Stimulated activated CD8-positive, alpha-beta memory T cell treated with anti-CD3 and anti-CD28 coated beads, Interleukin-12 subunit alpha, Interleukin-12 subunit beta, amount 100 ng/mL, for 24 hours (primary cell): ENCODE data around the gene TMEM248.
A peak's percentile ranks its signal among the peaks of the same experiment; 100 is the strongest.
"Not testable (repeated sequence)": the region's sequence is repeated elsewhere in the genome, so short reads cannot be mapped to it uniquely, and the experiment has no call there.

ENCODE experiments used
- DNase-seq: peaks from one replicate; pipeline ENCODE4 v3.0.0-alpha.2; 2020; ENCODE audit errors: extremely low read depth

Gene TMEM248

GRCh38 chr7:66920769-66921395 lies at the start of gene TMEM248:
TMEM248 (plus strand) TSS chr7:66921225; CDS start chr7:66941866, 20,641 bp downstream.
- DNase-seq, result peak; percentile 77

DNA sequence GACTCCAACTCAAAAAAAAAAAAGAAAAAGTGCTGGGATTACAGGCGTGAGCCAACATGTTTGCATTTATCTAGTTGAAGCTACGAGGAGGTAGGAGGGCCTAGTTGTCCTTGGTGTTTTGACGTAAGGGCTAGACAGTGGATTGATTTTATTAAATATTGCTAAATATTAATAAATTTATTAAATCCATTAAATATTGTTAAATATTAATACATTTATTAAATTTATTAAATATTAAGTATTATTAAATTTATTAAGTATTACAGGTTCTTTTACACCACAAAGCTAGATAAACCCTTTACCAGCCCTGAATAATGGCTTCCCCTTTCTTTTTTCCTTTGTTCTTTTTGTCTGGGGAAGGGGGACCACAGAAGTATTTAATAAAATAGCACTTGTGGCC lies 47.5 kb upstream of the TMEM248 start:
- no peak for DNase-seq

- no peak for DNase-seq
These were observed 43.3 kb upstream of the TMEM248 start for GRCh38 chr7:66877577-66878300.

DNA sequence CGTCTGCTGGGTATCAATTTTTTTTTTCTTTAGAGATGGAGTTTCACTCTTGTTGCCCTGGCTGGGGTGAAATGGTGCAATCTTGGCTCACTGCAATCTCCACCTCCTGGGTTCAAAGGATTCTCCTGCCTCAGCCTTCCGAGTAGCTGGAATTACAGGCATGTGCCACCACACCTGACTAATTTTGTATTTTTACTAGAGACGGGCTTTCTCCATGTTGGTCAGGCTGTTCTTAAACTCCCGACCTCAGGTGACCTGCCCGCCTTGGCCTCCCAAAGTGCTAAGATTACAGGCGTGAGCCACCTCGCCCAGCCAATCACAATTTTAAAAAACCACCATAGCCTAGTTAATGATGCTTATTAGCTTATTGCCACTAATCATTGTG lies 42.7 kb upstream of the TMEM248 start:
- not testable (repeated sequence) for DNase-seq

DNA sequence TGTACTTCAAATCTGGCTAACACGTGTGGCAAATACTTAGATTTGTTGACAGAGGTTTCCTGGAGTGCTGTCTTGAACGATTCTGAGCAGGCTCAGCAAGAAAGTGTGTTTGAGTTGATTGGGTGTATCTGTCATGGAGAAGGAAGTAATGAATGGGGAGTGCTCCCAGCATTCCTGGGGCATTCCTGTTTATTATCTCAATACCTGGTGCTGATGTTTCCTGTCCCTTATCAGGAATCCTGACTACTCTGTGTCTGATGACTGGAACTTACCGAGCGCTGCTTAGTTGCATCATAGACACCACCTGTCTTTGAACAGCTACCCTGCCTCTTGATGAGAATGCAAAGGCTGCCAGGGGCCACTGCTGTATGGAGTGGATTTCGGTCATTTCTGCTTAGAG lies 41.0 kb upstream of the TMEM248 start:
- no peak for DNase-seq

- DNase-seq, result not testable (repeated sequence)
These were observed 40.4 kb upstream of the TMEM248 start for GRCh38 chr7:66880577-66880976.

DNA sequence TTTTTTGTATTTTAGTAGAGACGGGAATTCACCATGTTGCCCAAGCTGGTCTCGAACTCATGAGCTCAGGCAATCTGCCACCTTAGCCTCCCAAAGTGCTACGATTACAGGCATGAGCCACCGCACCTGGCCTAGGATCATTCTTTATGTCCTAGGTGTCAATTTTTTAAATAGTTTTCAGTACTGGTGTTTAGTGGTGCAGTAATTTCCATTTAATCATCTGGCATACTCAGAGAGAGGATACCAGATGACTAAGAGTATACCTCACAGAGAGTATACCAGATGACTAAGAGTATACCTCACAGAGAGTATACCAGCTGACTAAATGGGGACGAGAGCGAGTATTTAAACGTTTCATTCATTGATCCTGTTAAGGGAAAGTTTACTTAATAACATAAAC lies 37.3 kb upstream of the TMEM248 start:
- DNase-seq, result no peak

- not testable (repeated sequence) for DNase-seq
These were observed 36.5 kb upstream of the TMEM248 start for GRCh38 chr7:66884556-66884955.

GRCh38 chr7:66886152-66886551 lies 34.9 kb upstream of the TMEM248 start:
- no peak for DNase-seq

GRCh38 chr7:66888223-66888622 lies 32.8 kb upstream of the TMEM248 start:
- DNase-seq, result not testable (repeated sequence)

DNA sequence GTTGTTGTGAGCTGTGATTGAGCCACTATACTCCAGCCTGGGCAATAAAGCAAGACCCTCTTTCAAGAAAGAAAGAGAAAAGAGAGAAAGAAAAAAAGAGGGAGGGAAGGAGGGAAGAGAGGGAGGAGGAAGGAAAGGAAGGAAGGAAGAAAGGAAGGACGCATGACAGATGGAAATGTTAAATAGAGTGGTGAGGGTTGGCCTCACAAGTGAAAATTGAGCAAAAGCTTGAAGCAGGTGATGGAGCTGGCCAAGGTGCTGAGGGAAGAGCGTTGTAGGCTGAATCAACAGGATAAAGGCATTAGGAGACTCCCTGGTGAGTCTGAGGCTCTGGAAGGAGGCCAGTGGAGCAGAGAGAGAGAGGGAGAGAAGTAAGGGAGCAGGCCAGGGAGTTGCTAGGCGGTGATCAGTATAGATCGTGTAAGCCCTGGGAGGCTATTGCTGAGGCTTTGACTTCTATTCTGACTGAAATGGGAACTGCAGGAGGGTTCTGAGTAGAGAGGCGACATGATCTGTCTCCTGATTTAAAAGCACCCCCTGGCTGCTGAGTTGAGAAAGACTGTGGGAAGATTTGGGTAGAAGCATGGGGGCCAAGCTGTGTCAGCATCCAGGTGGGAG lies 26.5 kb upstream of the TMEM248 start:
- DNase-seq, result no peak

DNA sequence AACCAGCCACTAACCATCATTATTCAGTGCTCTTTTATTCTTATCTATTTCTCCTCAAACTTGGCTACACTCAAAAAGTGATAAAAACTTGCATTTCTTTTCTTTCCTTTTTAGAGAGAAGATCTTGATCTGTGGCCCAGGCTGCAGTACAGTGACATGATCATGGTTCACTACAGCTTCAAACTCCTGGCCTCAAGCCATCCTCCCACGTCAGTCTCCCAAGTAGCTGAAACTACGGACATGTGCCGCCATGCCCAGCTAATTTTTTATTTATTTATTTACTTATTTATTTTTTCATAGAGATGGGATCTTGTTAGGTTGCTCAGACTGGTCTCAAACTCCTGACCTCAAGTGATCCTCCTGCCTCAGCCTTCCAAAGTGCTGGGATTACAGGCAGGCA lies 24.6 kb upstream of the TMEM248 start:
- DNase-seq, result no peak

- DNase-seq, result no peak
These were observed 21.3 kb upstream of the TMEM248 start for GRCh38 chr7:66899552-66900280.

DNA sequence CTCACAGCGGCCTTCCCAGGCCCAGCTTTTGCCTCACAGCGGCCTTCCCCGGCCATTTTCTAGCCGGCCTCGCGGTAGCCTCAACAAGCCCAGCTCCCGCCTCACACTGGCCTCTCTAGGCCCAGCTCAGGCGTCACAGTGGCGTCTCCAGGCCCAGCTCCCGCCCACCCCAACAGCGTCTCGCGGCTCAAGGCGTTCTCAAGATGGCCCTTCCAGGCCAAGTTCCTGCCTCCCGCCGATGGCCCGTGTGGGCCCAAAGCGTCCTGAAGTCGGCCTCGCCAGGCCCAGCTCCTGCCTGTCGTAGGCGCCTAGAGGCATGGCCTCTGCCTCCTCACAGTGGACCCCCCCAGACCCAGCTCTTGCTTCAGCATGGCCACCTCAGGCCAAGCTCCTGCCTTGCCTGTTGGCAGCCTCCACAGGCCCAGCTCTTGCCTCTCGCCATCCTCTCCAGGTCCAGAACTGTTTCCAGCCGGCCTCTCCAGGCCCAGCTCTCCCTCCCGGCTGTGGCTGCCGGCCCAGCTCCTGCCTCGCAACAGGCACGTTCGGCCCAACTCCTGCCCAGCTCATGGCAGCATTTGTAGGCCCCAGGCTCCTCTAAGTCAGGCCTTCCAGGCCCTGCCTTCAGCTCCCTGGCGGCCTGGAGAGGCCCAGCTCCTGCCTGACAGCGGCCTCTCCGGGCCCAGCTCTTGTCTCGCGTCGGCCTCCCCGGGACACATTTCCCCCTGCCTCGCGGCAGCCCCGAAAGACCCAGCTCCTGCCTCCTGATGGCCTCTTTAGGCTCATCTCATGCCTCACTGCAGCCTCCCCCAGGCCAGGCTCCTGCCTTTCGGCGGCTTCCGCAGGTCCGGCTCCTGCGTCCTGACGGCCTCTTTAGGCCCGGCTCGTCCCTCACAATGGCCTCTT lies 18.8 kb upstream of the TMEM248 start:
- DNase-seq, result no peak

DNA sequence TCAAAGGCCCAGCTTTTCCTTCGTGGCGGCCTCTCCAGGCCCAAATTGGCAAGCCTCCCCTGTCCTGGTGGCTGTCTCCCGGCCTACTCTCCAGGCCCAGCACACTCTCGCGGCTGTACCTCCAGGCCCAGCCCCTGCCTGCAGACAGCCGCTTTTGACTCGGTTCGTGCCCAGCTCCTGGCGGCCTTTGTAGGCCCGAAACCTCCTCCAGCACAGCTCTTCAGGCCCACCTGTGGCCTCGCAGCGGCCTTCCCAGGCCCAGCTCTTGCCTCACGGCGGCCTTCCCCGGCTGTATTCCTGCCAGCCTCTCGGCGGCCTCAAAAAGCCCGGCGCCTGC lies 18.2 kb upstream of the TMEM248 start:
- DNase-seq, result no peak

DNA sequence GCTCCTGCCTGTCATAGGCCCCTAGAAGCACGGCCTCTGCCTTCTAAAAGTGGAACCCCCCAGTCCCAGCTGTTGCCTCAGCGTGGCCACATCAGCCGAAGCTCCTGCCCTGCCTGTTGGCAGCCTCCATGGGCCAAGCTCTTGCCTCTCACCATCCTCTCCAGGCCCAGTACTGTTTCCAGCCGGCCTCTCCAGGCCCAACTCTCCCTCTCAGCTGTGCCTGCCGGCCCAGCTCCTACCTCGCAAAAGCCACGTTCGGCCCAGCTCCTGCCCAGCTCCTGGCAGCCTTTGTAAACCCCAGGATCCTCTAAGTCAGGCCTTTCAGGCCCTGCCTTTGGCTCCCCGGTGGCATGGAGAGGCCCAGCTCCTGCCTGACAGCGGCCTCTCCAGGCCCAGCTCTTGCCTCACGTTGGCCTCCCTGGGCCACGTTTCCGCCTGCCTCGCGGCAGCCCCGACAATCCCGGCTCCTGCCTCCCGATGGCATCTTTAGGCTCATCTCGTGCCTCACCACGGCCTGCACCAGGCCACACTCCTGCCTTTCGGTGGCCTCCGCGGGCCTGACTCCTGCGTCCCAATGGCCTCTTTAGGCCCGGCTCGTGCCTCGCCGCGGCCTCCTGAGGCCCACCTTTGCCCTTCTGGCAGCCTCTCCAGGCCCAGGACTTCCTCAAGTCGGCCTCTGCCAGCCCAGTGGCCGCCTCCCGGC lies 17.5 kb upstream of the TMEM248 start:
- no peak for DNase-seq

GRCh38 chr7:66904063-66904593 lies 16.9 kb upstream of the TMEM248 start:
- no peak for DNase-seq

GRCh38 chr7:66905278-66905677 lies 15.7 kb upstream of the TMEM248 start:
- DNase-seq, result no peak

GRCh38 chr7:66905689-66906088 lies 15.3 kb upstream of the TMEM248 start:
- DNase-seq, result no peak

DNA sequence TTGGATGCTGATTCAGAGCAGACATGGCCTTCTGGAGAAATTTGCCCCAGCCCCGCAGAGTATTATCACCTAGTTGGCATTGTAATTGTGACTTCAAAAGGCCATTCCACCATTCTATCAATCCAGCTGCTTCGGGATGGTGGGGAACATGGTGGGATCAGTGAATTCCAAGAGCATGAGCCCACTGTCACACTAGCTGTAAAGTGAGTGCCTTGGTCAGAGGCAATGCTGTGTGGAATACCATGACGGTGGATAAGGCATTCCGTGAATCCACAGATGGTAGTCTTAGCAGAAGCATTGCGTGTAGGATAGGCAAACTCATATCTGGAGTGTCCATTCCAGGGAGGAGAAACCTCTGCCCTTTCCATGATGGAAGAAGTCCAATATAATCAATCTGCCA lies 13.3 kb upstream of the TMEM248 start:
- no peak for DNase-seq

DNA sequence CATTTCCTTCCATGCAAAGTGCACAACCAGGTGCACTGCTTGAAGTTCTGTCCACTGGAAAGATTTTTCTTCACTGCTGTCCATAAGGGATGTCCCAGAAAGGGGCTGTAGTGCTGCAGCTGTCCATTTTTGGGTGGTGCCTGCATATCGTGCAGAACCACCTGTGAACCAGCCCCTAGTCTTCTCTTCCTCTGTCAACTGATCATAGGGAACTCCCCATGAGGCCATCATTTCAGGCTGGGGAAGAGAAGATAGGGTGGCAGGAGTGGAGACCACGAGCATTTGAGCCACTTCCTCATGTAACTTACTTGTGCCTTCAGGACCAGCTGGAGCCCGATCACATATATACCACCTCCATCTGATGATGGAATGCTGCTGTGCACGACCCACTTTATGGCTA lies 12.4 kb upstream of the TMEM248 start:
- not testable (repeated sequence) for DNase-seq
